Endothelial cell of umbilical vein (primary cell): ENCODE results near the gene CROCC2. TPM values are rescaled to one million over a fixed set of nuclear protein-coding genes. Genes with fewer than 3 reads are reported as not detected.

Experiments used
- BruUV-seq: library from RNA; stranded (reverse); fragments of 400-500 nt; replicated peaks from 2 replicates; lab custom pipeline; 2021; lab: Mats Ljungman, UMichigan
- CTCF ChIA-PET: fragments of 300-600, 350-600 bp; sonication (Branson Sonifier 250); formaldehyde crosslinking; loops from one replicate; lab custom pipeline; 2021; ENCODE audit warnings: antibody characterized with exemption, inconsistent platforms; lab: Charles Lee
- POLR2A ChIA-PET: fragments of 300-600, 350-600 bp; sonication (Branson Sonifier 250); formaldehyde crosslinking; loops from one replicate; lab custom pipeline; 2021; ENCODE audit warnings: antibody characterized with exemption, inconsistent platforms; lab: Charles Lee
- DNase-seq: peaks from one replicate; pipeline ENCODE4 v3.0.0-alpha.2; 2011; ENCODE audit warnings: low read depth, low spot score
- FAIRE-seq: peaks from 2 replicates; lab custom pipeline; 2011; peaks lifted over from hg19 to GRCh38; lab: Jason Lieb, UNC
- H2AFZ ChIP-seq: 2 replicates; pipeline ENCODE4 v1.6.0; 2012; ENCODE audit warnings: low read depth, low read length, control low read depth, inconsistent platforms
- H3K27ac ChIP-seq: 2 replicates; pipeline ENCODE4 v1.5.1; 2011; ENCODE audit warnings: low read depth, mild to moderate bottlenecking, control low read depth, low read length, moderate library complexity; ENCODE audit not compliant: insufficient read depth
- H3K27me3 ChIP-seq, 2 experiments: 2 replicates each; pipeline versions ENCODE4 v1.6.0 to v1.6.1; 2011; ENCODE audit warnings: low read length in 2 of 2, mixed read lengths in 1 of 2; ENCODE audit not compliant: control insufficient read depth in 2 of 2, insufficient read depth in 2 of 2
- H3K36me3 ChIP-seq, 2 experiments: 2 replicates in 1 of 2; 3 replicates in 1 of 2; pipeline ENCODE4 v1.5.1; 2011; ENCODE audit warnings: low read length in 2 of 2, mild to moderate bottlenecking in 1 of 2, moderate library complexity in 1 of 2; ENCODE audit not compliant: control insufficient read depth in 2 of 2, insufficient read depth in 2 of 2; ENCODE audit errors: extremely low read depth in 1 of 2
- H3K4me1 ChIP-seq: 3 replicates; pipeline ENCODE4 v1.5.1; 2011; ENCODE audit warnings: mild to moderate bottlenecking, low read length; ENCODE audit not compliant: control insufficient read depth, insufficient read depth; ENCODE audit errors: extremely low read depth
- H3K4me2 ChIP-seq: 2 replicates; pipeline ENCODE4 v1.6.1; 2011; ENCODE audit warnings: low read length, control low read depth, mixed read lengths; ENCODE audit not compliant: insufficient read depth
- H3K4me3 ChIP-seq, 3 experiments: fragments of 200-600 bp in 1 of 3; sonication (generic), shearing (Covaris generic) in 1 of 3; replicated peaks in 1 of 3; 2 replicates each; pipeline ENCODE4 v1.5.1; 2011 to 2016; ENCODE audit warnings: control low read depth in 3 of 3, low read length in 3 of 3, mild to moderate bottlenecking in 2 of 3, inconsistent platforms in 1 of 3, low read depth in 1 of 3, moderate library complexity in 1 of 3; ENCODE audit not compliant: insufficient read depth in 1 of 3
- H3K79me2 ChIP-seq: 2 replicates; pipeline ENCODE4 v1.6.0; 2012; ENCODE audit warnings: low read length, inconsistent platforms; ENCODE audit not compliant: control insufficient read depth, insufficient read depth
- H3K9ac ChIP-seq: replicated peaks from 2 replicates; pipeline ENCODE3; 2011; ENCODE audit warnings: low read length, control low read depth; ENCODE audit not compliant: insufficient read depth; ENCODE audit errors: extremely low read depth
- H3K9me1 ChIP-seq: replicated peaks from 3 replicates; pipeline ENCODE4 v1.6.0; 2011; ENCODE audit warnings: mild to moderate bottlenecking, low read length; ENCODE audit not compliant: control insufficient read depth, insufficient read depth; ENCODE audit errors: extremely low read depth
- H3K9me3 ChIP-seq: replicated peaks from 2 replicates; pipeline ENCODE4 v1.5.1; 2012; ENCODE audit warnings: low read length, inconsistent platforms; ENCODE audit not compliant: control insufficient read depth, insufficient read depth
- H4K20me1 ChIP-seq: replicated peaks from 2 replicates; pipeline ENCODE3; 2011; ENCODE audit warnings: mild to moderate bottlenecking, low read length; ENCODE audit not compliant: control insufficient read depth, insufficient read depth; ENCODE audit errors: extremely low read depth
- CTCF ChIP-seq, 2 donors: IDR thresholded peaks; 1 replicate in 1 of 2; 2 replicates in 1 of 2; pipeline ENCODE4 v1.5.1; 2011; ENCODE audit warnings: low read length in 2 of 2, mild to moderate bottlenecking in 2 of 2, moderate library complexity in 2 of 2, control low read depth in 1 of 2, inconsistent platforms in 1 of 2, low read depth in 1 of 2; ENCODE audit not compliant: insufficient read depth in 1 of 2; ENCODE audit errors: extremely low read depth in 1 of 2
- EZH2 ChIP-seq: IDR thresholded peaks from 2 replicates; pipeline ENCODE4 v1.6.1; 2012; ENCODE audit warnings: borderline replicate concordance, low read depth, mild to moderate bottlenecking, moderate library complexity, low read length, inconsistent platforms; ENCODE audit not compliant: severe bottlenecking
- FOS ChIP-seq: IDR thresholded peaks from 2 replicates; pipeline ENCODE4 v1.6.1; 2011; ENCODE audit warnings: mild to moderate bottlenecking, low read length, moderate library complexity, borderline replicate concordance; ENCODE audit not compliant: insufficient read depth
- GATA2 ChIP-seq: IDR thresholded peaks from 2 replicates; pipeline ENCODE4 v1.7.0; 2011; ENCODE audit warnings: low read depth, mild to moderate bottlenecking, moderate library complexity, mixed read lengths, low read length; ENCODE audit not compliant: insufficient read length, insufficient read depth
- POLR2A ChIP-seq: IDR thresholded peaks from 2 replicates; pipeline ENCODE4 v1.6.1; 2012; ENCODE audit warnings: low read depth, mild to moderate bottlenecking, control low read depth, low read length
- POLR2AphosphoS5 ChIP-seq: IDR thresholded peaks from 2 replicates; pipeline ENCODE4 v1.6.1; 2012; ENCODE audit warnings: low read depth, mild to moderate bottlenecking, control low read depth, low read length, moderate library complexity; ENCODE audit not compliant: insufficient read depth
- dilution Hi-C: fragments of 300-500 bp; cut with MboI; formaldehyde crosslinking; loops from one replicate; pipeline ENCODE4 v1.15.0; 2019; ENCODE audit warnings: low sequenced_read_pairs; ENCODE audit not compliant: extremely low pct_ligation_motif_present
- intact Hi-C: fragments of 100-400 bp; cut with micrococcal nuclease; formaldehyde crosslinking; loops from one replicate; pipeline ENCODE4 v1.10.0; 2022
- polyA plus RNA-seq, 4 experiments: library from polyadenylated mRNA; depleted of rRNA in 3 of 4; stranded (reverse) in 3 of 4; unstranded in 1 of 4; fragments of >200 nt; gene quantifications; 2 replicates each; pipeline versions ENCODE4 v1.2.1 to v1.2.3, GENCODE V29; 2011 to 2012; ENCODE audit warnings: missing spikeins in 1 of 4
- total RNA-seq: library from RNA; stranded (reverse); gene quantifications from 2 replicates; pipeline ENCODE4 v1.2.3, GENCODE V29; 2021

The CROCC2 gene
- total and polyA plus RNA-seq, 2 donors (not counting 3 experiments of a cell fraction or from before 2014, with no cell fraction given), result not detected

DNA sequence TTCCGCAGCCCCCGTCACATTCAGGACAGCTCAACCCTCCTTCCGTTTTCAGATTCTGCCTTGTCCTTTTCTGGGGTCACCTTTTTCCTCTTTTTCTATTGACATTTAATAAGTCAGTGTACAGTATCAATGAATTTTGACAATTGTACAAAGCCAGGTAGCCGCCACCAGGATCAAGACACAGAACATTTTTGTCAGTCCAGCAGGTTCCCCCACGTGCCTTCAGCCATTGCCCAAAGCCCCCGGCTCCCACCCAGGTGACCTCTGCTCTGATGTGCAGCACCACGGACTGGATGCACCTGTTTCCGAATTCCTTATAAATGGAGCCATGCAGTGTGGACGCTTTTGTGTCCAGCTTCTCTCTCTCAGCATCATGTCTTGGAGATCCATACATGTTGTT is 30.0 kb downstream of the CROCC2 start:
- Histone ChIP-seq H3K36me3 (no peaks in the 10 kb centered on the region), H3K79me2 (no peaks in the 10 kb centered on the region), H3K4me1 (no peaks in the 10 kb centered on the region), H3K9me1 (no peaks in the 10 kb centered on the region), H3K27ac (no peak overlapping the region), H3K27me3 (peaks cover 8 to 28% of the 10 kb centered on the region in 2 experiments), H2AFZ (no peak overlapping the region), H3K9ac (no peak overlapping the region), H3K9me3 (no peaks in the 10 kb centered on the region), H3K4me3 (no peak overlapping the region), H4K20me1 (no peaks in the 10 kb centered on the region), H3K4me2 (no peak overlapping the region)
- POLR2A ChIA-PET, result no interaction called here
- no peak for TF ChIP-seq EZH2
- no peak for TF ChIP-seq GATA2
- TF ChIP-seq FOS, result no peak
- no peak for TF ChIP-seq CTCF (IDR thresholded peaks at IDR 0.05; ENCODE audit: extremely low read depth in 1 of 2, insufficient read depth in 1 of 2, low read depth in 1 of 2, low read length in 2 of 2)
- no peak for TF ChIP-seq POLR2A
- intact Hi-C loops (no loop called here), dilution Hi-C loops (no loop called here)
- FAIRE-seq (no peak), DNase-seq (no peak)
- CTCF ChIA-PET, result no interaction called here
- BruUV-seq, result no TSS peak

GRCh38 chr2:240946046-240946445 is 39.9 kb downstream of the CROCC2 start:
- Histone ChIP-seq H4K20me1 (no peaks in the 10 kb centered on the region), H3K79me2 (no peaks in the 10 kb centered on the region), H3K9me1 (no peaks in the 10 kb centered on the region), H3K27me3 (peaks cover 2 to 10% of the 10 kb centered on the region in 2 experiments), H3K9ac (no peak overlapping the region), H3K27ac (no peak overlapping the region), H2AFZ (no peak overlapping the region), H3K36me3 (no peaks in the 10 kb centered on the region), H3K4me3 (no peak overlapping the region), H3K4me2 (no peak overlapping the region), H3K9me3 (no peaks in the 10 kb centered on the region), H3K4me1 (no peaks in the 10 kb centered on the region)
- ChIA-PET CTCF (no interaction called here), POLR2A (no interaction called here)
- TF ChIP-seq GATA2 (no peak), CTCF (IDR thresholded peaks at IDR 0.05; ENCODE audit: extremely low read depth in 1 of 2, insufficient read depth in 1 of 2, low read depth in 1 of 2, low read length in 2 of 2) (no peak), POLR2AphosphoS5 (no peak)
- no TSS peak for BruUV-seq
- intact Hi-C loops, result no loop called here
- no peak for FAIRE-seq
- no peak for DNase-seq
- dilution Hi-C loops, result no loop called here
